ENCODE measurements around the gene CORO2B. TPM values are rescaled to one million over a fixed set of nuclear protein-coding genes. Genes with fewer than 3 reads are reported as not detected.

CORO2B gene
- total RNA-seq, 1 experiment from 2014 or later, result 0.14 TPM

GRCh38 chr15:68627995-68628394 lies 49.2 kb downstream of the CORO2B start:
- BruUV-seq (replicated peaks), result no TSS peak
- intact Hi-C loops (cut with micrococcal nuclease; ENCODE audit: unreplicated experiment), result no loop called here
- Mint-ChIP-seq H3K27ac (ENCODE audit: unreplicated experiment) (no peak overlapping the region), H3K4me3 (ENCODE audit: low read depth, unreplicated experiment) (no peak overlapping the region), H3K4me1 (ENCODE audit: low read depth, unreplicated experiment) (no peaks in the 10 kb centered on the region), H3K9me3 (ENCODE audit: low read depth, unreplicated experiment) (no peaks in the 10 kb centered on the region), H3K27me3 (ENCODE audit: unreplicated experiment) (peaks cover 100% of the 10 kb centered on the region), H3K36me3 (ENCODE audit: insufficient read depth, unreplicated experiment) (no peaks in the 10 kb centered on the region)
- CTCF ChIA-PET, result no interaction called here
- no peak for DNase-seq
- no peak for TF ChIP-seq CTCF (IDR thresholded peaks at IDR 0.05; ENCODE audit: unreplicated experiment)

- TF ChIP-seq CTCF (IDR thresholded peaks at IDR 0.05; ENCODE audit: unreplicated experiment), result no peak
- Mint-ChIP-seq H3K27ac (ENCODE audit: unreplicated experiment) (no peak overlapping the region), H3K9me3 (ENCODE audit: low read depth, unreplicated experiment) (no peaks in the 10 kb centered on the region), H3K27me3 (ENCODE audit: unreplicated experiment) (peaks cover 88% of the 10 kb centered on the region), H3K36me3 (ENCODE audit: insufficient read depth, unreplicated experiment) (no peaks in the 10 kb centered on the region), H3K4me3 (ENCODE audit: low read depth, unreplicated experiment) (no peak overlapping the region), H3K4me1 (ENCODE audit: low read depth, unreplicated experiment) (no peaks in the 10 kb centered on the region)
- no peak for DNase-seq
- CTCF ChIA-PET, result no interaction called here
- intact Hi-C loops (cut with micrococcal nuclease; ENCODE audit: unreplicated experiment), result no loop called here
- no TSS peak for BruUV-seq (replicated peaks)
Measured at GRCh38 chr15:68629519-68630210, 50.9 kb downstream of the CORO2B start.

DNA sequence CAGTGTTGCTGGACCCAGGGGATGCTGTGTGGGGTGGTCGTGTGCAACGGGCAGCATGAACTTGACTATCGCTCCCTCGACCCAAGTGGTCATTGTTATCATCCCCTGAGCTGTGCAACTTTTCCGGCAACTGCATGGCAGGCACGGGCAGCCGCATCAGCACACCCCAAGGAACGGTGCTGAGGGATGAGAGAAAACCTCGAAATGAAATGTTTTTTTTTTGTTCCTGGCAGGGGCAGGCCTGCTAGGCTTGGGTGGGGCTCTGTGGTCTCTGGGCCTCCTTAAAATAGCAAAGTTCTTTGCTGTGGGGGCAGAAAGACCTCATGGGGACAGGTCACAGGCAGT lies 51.4 kb downstream of the CORO2B start:
- no peak for TF ChIP-seq CTCF (IDR thresholded peaks at IDR 0.05; ENCODE audit: unreplicated experiment)
- Mint-ChIP-seq H3K4me3 (ENCODE audit: low read depth, unreplicated experiment) (no peak overlapping the region), H3K27ac (ENCODE audit: unreplicated experiment) (no peak overlapping the region), H3K4me1 (ENCODE audit: low read depth, unreplicated experiment) (no peaks in the 10 kb centered on the region), H3K36me3 (ENCODE audit: insufficient read depth, unreplicated experiment) (no peaks in the 10 kb centered on the region), H3K9me3 (ENCODE audit: low read depth, unreplicated experiment) (no peaks in the 10 kb centered on the region), H3K27me3 (ENCODE audit: unreplicated experiment) (peaks cover 86% of the 10 kb centered on the region)
- intact Hi-C loops (cut with micrococcal nuclease; ENCODE audit: unreplicated experiment), result no loop called here
- DNase-seq, result no peak
- BruUV-seq (replicated peaks), result no TSS peak
- CTCF ChIA-PET, result no interaction called here

DNA sequence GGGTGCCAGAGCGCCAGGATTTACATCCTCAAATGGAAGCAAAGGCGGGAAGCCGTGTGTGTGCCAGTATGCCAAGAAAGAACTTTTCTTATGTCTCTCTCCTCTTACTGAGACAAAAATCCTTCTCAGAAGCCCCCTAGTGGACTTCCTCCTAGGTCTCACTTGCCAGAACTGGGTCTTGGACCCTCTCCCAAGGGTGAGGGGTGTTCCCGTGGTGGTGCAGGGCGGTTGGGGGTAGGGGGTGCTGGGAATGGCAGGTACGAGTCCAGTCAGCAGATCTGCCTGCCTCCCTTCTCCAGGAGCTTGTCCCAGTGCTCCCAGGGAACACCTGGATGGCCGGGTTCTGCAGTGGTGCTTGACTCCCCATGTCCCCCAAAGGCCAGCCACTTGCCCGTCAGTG lies 52.0 kb downstream of the CORO2B start:
- no peak overlapping the region for H3K27ac Mint-ChIP-seq (ENCODE audit: unreplicated experiment)
- no peak overlapping the region for H3K4me3 Mint-ChIP-seq (ENCODE audit: low read depth, unreplicated experiment)
- intact Hi-C loops (cut with micrococcal nuclease; ENCODE audit: unreplicated experiment), result no loop called here
- H3K4me1 Mint-ChIP-seq (ENCODE audit: low read depth, unreplicated experiment), result no peaks in the 10 kb centered on the region
- H3K36me3 Mint-ChIP-seq (ENCODE audit: insufficient read depth, unreplicated experiment), result no peaks in the 10 kb centered on the region
- DNase-seq, result no peak
- H3K27me3 Mint-ChIP-seq (ENCODE audit: unreplicated experiment), result peaks cover 86% of the 10 kb centered on the region
- no peaks in the 10 kb centered on the region for H3K9me3 Mint-ChIP-seq (ENCODE audit: low read depth, unreplicated experiment)
- TF ChIP-seq CTCF (IDR thresholded peaks at IDR 0.05; ENCODE audit: unreplicated experiment), result no peak
- BruUV-seq (replicated peaks), result no TSS peak
- CTCF ChIA-PET, result no interaction called here

Measured in Calu3 (cell line).